Gastrocnemius medialis (tissue), 4 donors: ENCODE measurements around the gene PRLH. TPM values are rescaled to one million over a fixed set of nuclear protein-coding genes. Genes with fewer than 3 reads are reported as not detected.

Experiments
- ATAC-seq, 2 donors: fragments of 150-250 bp; one replicate each; pipeline ENCODE4 v1.9.1; 2016
- DNase-seq, 2 donors: peaks; one replicate each; pipeline ENCODE4 v3.0.0-alpha.2; 2019
- H3K27ac ChIP-seq, 4 donors: fragments of 200-600 bp; sonication (generic); 1 replicate in 1 of 4; 2 replicates in 3 of 4; pipeline ENCODE4 v1.5.1; 2016 to 2018; ENCODE audit warnings: mild to moderate bottlenecking in 2 of 4, moderate library complexity in 1 of 4
- H3K27me3 ChIP-seq, 3 donors: fragments of 200-600 bp; sonication (generic) in 2 of 3; 1 replicate in 1 of 3; 2 replicates in 2 of 3; pipeline versions ENCODE4 v1.5.1 to v1.6.0; 2016 to 2019; ENCODE audit warnings: mild to moderate bottlenecking in 1 of 3, moderate library complexity in 1 of 3
- H3K36me3 ChIP-seq, 2 donors: fragments of 200-600 bp; sonication (generic) in 1 of 2; one replicate each; pipeline ENCODE4 v1.5.1; 2017 to 2018
- H3K4me1 ChIP-seq, 2 donors: fragments of 200-600 bp; sonication (generic) in 1 of 2; one replicate each; pipeline ENCODE4 v1.5.1; 2016 to 2017; ENCODE audit warnings: mild to moderate bottlenecking in 2 of 2
- H3K4me3 ChIP-seq, 4 donors: fragments of 200-600 bp; sonication (generic) in 3 of 4; 1 replicate in 1 of 4; 2 replicates in 3 of 4; pipeline ENCODE4 v1.5.1; 2016 to 2019; ENCODE audit warnings: mild to moderate bottlenecking in 2 of 4
- H3K9me3 ChIP-seq, 3 donors: fragments of 200-600 bp; sonication (generic) in 2 of 3; 1 replicate in 1 of 3; 2 replicates in 2 of 3; pipeline ENCODE4 v1.5.1; 2016 to 2019
- POLR2A ChIP-seq, 2 donors: fragments of 450-650 bp; IDR thresholded peaks; one replicate each; pipeline ENCODE4 v1.6.1; 2017; ENCODE audit warnings: antibody characterized with exemption in 2 of 2, mild to moderate bottlenecking in 2 of 2, moderate library complexity in 2 of 2
- in situ Hi-C, 4 donors: fragments of 200-750 bp; cut with MboI; loops; one replicate each; pipeline versions ENCODE4 v1.15.0 to v1.8.0; 2017; ENCODE audit warnings: low sequenced_read_pairs in 4 of 4
- intact Hi-C: fragments of 100-400 bp; cut with DNase I; formaldehyde crosslinking; loops from one replicate; pipeline ENCODE4 v1.15.1; 2023; ENCODE audit warnings: low total_unique reads
- total RNA-seq, 4 donors: library from RNA; depleted of rRNA; stranded (reverse); fragments of >200 nt; gene quantifications; one replicate each; pipeline versions ENCODE4 v1.1.0 to v1.2.3, GENCODE V29; 2016
- TF ChIP-seq, protein P1 (sequence below), 5 experiments: fragments of 450-650 bp in 3 of 5; fragments of 200-600 bp in 2 of 5; sonication (generic) in 2 of 5; IDR thresholded peaks in 4 of 5; conservative IDR thresholded peaks in 1 of 5; 1 replicate in 4 of 5; 2 replicates in 1 of 5; pipeline ENCODE4 v1.5.1; 2016 to 2019; ENCODE audit warnings: antibody characterized with exemption in 5 of 5, mild to moderate bottlenecking in 3 of 5, moderate library complexity in 3 of 5

PRLH gene
- total RNA-seq, 4 donors from 2014 or later, result not detected

- Histone ChIP-seq H3K36me3 (no peaks in the 10 kb centered on the region), H3K9me3 (no peaks in the 10 kb centered on the region), H3K27me3 (no peaks in the 10 kb centered on the region), H3K4me1 (peaks cover 4 to 5% of the 10 kb centered on the region in 2 donors), H3K4me3 (no peak overlapping the region), H3K27ac (no peak overlapping the region)
- TF ChIP-seq, protein P1, sequence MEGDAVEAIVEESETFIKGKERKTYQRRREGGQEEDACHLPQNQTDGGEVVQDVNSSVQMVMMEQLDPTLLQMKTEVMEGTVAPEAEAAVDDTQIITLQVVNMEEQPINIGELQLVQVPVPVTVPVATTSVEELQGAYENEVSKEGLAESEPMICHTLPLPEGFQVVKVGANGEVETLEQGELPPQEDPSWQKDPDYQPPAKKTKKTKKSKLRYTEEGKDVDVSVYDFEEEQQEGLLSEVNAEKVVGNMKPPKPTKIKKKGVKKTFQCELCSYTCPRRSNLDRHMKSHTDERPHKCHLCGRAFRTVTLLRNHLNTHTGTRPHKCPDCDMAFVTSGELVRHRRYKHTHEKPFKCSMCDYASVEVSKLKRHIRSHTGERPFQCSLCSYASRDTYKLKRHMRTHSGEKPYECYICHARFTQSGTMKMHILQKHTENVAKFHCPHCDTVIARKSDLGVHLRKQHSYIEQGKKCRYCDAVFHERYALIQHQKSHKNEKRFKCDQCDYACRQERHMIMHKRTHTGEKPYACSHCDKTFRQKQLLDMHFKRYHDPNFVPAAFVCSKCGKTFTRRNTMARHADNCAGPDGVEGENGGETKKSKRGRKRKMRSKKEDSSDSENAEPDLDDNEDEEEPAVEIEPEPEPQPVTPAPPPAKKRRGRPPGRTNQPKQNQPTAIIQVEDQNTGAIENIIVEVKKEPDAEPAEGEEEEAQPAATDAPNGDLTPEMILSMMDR (IDR thresholded peaks at IDR 0.05 in 4 of 5, conservative IDR thresholded peaks at IDR 0.05 in 1 of 5), result no peak
- no peak for TF ChIP-seq POLR2A (IDR thresholded peaks at IDR 0.05)
- DNase-seq (no peak), ATAC-seq (no peak)
- in situ Hi-C loops (loop anchor here in 2 of 4 donors (5.0 to 10.0 kb wide), 2 partner anchors 89 to 157 kb away; no protein-coding TSS in a partner anchor), intact Hi-C loops (no loop called here)
These were observed 21.8 kb downstream of the PRLH start for GRCh38 chr2:237588044-237588696.

GRCh38 chr2:237590272-237591140, 24.1 kb downstream of the PRLH start, which contains the start of gene RAB17:
TSS of gene RAB17 (minus strand) at chr2:237590734. CDS start at chr2:237586154, 4,580 bp downstream.
- peaks cover 14 to 15% of the 10 kb centered on the region in 2 donors for H3K4me1 ChIP-seq
- H3K27me3 ChIP-seq, result no peaks in the 10 kb centered on the region
- ATAC-seq, result peak; percentile 31 to 77
- intact Hi-C loops, result no loop called here
- H3K9me3 ChIP-seq, result no peaks in the 10 kb centered on the region
- no peak within 1 kb of the TSS for H3K27ac ChIP-seq
- no peaks in the 10 kb centered on the region for H3K36me3 ChIP-seq
- TF ChIP-seq, protein P1 (IDR thresholded peaks at IDR 0.05 in 4 of 5, conservative IDR thresholded peaks at IDR 0.05 in 1 of 5), result no peak
- TF ChIP-seq POLR2A (IDR thresholded peaks at IDR 0.05), result no peak
- in situ Hi-C loops, result loop anchor here in 1 of 4 donors (10.0 kb wide), 2 partner anchors 64 to 154 kb away; no protein-coding TSS in a partner anchor
- peak in 1 of 2 donors; percentile 46 for DNase-seq
- H3K4me3 ChIP-seq, result no peak within 1 kb of the TSS

GRCh38 chr2:237591141-237591881, 24.9 kb downstream of the PRLH start:
- H3K9me3 ChIP-seq, result no peaks in the 10 kb centered on the region
- intact Hi-C loops (no loop called here), in situ Hi-C loops (loop anchor here in 1 of 4 donors (10.0 kb wide), 2 partner anchors 63 to 153 kb away; no protein-coding TSS in a partner anchor)
- no peak overlapping the region for H3K4me3 ChIP-seq
- no peak for ATAC-seq
- H3K4me1 ChIP-seq, result peaks cover 14 to 15% of the 10 kb centered on the region in 2 donors
- no peak for TF ChIP-seq POLR2A (IDR thresholded peaks at IDR 0.05)
- TF ChIP-seq, protein P1 (IDR thresholded peaks at IDR 0.05 in 4 of 5, conservative IDR thresholded peaks at IDR 0.05 in 1 of 5), result no peak
- no peaks in the 10 kb centered on the region for H3K27me3 ChIP-seq
- H3K36me3 ChIP-seq, result no peaks in the 10 kb centered on the region
- no peak for DNase-seq
- H3K27ac ChIP-seq, result no peak overlapping the region

DNA sequence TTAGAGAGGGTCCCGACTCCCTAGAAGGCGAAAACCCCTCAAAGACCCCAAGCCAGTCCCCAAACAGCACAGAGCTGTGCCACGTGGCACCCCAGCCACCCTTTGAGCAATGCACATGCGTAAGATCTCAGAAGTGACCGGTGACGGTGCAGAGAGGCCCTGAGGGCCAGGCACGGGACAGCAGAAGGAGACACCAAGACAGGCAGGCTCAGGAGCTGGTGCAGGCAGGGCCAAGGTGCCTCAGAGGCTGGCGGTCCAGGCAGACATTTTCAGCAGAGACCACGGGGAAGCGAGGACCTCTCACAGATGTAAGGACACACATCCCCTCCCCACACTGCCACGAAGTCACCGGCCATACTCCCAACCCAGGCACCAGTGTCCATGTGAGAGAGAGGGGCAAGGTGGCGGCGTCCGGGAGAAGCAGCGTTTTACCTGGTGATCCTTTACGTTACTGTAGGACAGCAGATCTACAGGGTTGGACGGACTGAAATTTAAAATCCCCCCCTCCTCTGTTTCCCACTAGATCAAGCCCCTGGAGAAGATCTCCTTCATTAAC, 26.1 kb downstream of the PRLH start:
- no peak overlapping the region for H3K4me3 ChIP-seq
- H3K4me1 ChIP-seq, result peaks cover 14 to 15% of the 10 kb centered on the region in 2 donors
- no peak overlapping the region for H3K27ac ChIP-seq
- H3K36me3 ChIP-seq, result no peaks in the 10 kb centered on the region
- H3K9me3 ChIP-seq, result no peaks in the 10 kb centered on the region
- TF ChIP-seq, protein P1 (IDR thresholded peaks at IDR 0.05 in 4 of 5, conservative IDR thresholded peaks at IDR 0.05 in 1 of 5), result no peak
- TF ChIP-seq POLR2A (IDR thresholded peaks at IDR 0.05), result no peak
- intact Hi-C loops, result no loop called here
- DNase-seq, result no peak
- no peak for ATAC-seq
- in situ Hi-C loops, result loop anchor here in 1 of 4 donors (10.0 kb wide), 2 partner anchors 62 to 152 kb away; no protein-coding TSS in a partner anchor
- H3K27me3 ChIP-seq, result no peaks in the 10 kb centered on the region
